Omental fat pad (tissue), 4 donors: Measurements from ENCODE around the gene RPL21. TPM values are rescaled to one million over a fixed set of nuclear protein-coding genes. Genes with fewer than 3 reads are reported as not detected.
A peak's percentile ranks its signal among the peaks of the same experiment; 100 is the strongest.

Experiments used
- ATAC-seq: fragments of 150-250 bp; one replicate; pipeline ENCODE4 v1.9.1; 2016; ENCODE audit warnings: mild to moderate bottlenecking, moderate library complexity; ENCODE audit not compliant: low FRiP score
- DNase-seq: peaks from one replicate; pipeline ENCODE4 v3.0.0-alpha.2; 2019; ENCODE audit warnings: low spot score
- total RNA-seq, 4 donors: library from RNA; depleted of rRNA; stranded (reverse); fragments of >200 nt; gene quantifications; one replicate each; pipeline ENCODE4 v1.1.0, GENCODE V29; 2016
- TF ChIP-seq, protein P1 (sequence below), 3 donors: fragments of 450-650 bp; IDR thresholded peaks; one replicate each; pipeline ENCODE4 v1.5.1; 2016 to 2017; ENCODE audit warnings: antibody characterized with exemption in 3 of 3, mild to moderate bottlenecking in 3 of 3, moderate library complexity in 2 of 3

The RPL21 gene
- total RNA-seq, 4 donors from 2014 or later = 701 to 1,078 (median 933) TPM

DNA sequence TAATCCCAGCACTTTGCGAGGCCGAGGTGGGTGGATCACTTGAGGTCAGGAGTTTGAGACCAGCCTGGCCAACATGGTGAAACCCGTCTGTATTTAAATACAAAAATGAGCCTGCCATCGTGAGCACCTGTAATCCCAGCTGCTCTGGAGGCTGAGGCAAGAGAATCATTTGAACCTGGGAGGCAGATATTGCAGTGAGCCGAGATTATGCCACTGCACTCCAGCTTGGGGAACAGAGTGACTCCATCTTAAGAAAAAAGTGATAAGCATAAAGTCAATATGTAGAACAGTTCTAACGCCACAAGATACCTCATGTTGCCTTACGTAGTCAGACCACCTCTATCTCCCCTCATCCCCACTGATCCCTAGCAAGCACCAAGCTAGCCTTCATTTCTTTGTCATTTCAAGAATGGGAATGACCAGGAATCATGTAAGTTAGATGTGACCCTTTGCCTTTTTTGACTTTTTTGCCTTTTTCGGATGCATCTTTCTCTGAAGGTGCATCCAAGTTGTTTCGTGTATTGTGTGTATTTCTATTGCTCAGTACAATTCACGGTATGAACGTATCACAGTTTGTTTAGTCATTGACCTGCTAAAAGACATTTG lies 6.4 kb downstream of the RPL21 start:
- DNase-seq = no peak
- TF ChIP-seq, protein P1, sequence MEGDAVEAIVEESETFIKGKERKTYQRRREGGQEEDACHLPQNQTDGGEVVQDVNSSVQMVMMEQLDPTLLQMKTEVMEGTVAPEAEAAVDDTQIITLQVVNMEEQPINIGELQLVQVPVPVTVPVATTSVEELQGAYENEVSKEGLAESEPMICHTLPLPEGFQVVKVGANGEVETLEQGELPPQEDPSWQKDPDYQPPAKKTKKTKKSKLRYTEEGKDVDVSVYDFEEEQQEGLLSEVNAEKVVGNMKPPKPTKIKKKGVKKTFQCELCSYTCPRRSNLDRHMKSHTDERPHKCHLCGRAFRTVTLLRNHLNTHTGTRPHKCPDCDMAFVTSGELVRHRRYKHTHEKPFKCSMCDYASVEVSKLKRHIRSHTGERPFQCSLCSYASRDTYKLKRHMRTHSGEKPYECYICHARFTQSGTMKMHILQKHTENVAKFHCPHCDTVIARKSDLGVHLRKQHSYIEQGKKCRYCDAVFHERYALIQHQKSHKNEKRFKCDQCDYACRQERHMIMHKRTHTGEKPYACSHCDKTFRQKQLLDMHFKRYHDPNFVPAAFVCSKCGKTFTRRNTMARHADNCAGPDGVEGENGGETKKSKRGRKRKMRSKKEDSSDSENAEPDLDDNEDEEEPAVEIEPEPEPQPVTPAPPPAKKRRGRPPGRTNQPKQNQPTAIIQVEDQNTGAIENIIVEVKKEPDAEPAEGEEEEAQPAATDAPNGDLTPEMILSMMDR (IDR thresholded peaks at IDR 0.05) = no peak
- no peak for ATAC-seq

DNA sequence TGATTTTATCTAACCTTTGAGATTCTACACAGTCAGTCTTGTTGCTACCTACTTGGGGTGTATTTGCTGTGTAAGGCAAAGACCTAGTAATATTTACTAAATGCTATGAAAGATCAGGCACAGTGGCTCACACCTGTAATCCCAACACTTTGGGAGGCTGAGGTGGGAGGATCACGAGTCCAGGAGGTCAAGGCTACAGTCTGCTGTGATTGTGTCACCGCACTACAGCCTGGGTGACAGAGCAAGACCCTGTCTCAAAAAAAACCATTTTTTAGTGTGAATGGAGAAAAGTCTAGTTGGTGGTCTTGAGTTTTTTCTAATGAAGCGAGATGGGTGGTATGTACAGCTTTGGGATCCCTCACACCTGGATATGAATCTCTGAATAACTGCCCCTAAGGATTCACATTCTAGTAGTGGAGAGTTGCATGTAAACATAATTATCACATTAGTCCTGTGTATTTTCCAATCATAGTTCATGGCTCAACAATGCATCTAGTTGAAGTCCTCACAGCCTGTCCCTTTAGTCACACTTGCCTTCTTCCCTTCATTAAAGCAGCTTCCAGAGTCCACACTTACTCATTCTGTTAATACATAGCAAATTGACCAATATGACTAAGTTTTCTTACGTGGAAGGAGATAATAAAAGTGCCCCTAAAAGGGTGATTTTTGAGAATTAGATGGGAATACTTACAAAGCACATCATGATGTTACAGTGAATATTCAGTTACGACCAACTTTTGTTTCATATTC lies 7.5 kb downstream of the RPL21 start:
- ATAC-seq = no peak
- no peak for DNase-seq
- TF ChIP-seq, protein P1 (IDR thresholded peaks at IDR 0.05) = no peak

DNA sequence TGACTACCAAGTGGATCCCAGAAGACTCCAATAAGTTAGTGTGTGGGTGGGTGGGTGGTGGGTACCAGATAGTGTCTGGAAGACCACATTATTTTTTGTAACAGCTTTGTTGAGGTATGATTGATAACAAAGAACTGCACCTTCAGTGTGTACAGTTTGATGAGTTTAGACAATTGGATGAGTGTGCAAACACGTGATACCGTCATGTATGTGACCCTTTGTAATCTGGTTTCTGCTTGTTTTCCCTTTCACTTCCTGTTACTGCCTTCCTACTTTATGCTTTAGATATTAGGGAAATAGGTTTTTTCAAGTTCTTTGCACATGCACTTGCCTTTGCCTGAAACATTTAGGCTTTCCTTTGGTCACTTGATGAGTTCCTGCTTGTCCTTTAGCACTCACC lies 8.5 kb downstream of the RPL21 start:
- no peak for DNase-seq
- TF ChIP-seq, protein P1 (IDR thresholded peaks at IDR 0.05) = no peak
- ATAC-seq = no peak

DNA sequence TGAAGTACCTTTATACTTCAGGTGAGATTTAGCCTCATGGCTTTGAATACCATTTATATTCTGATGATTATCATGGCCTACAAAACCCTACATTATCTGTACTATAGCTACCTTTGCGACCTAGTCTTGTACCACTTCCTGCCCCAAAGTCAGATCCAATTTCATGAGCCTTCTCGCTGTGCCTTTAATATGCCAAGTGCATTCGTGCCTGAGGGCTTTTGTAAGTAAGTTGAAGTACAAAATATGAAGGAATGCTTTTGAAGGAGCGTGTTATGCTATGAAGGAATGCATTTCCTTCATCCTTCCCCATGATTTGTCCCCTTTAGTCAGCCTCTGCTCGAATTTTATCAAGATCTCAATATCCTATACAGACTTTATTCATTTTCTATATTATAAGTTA lies 10.0 kb downstream of the RPL21 start:
- TF ChIP-seq, protein P1 (IDR thresholded peaks at IDR 0.05) = no peak
- ATAC-seq (no peak), DNase-seq (no peak)

DNA sequence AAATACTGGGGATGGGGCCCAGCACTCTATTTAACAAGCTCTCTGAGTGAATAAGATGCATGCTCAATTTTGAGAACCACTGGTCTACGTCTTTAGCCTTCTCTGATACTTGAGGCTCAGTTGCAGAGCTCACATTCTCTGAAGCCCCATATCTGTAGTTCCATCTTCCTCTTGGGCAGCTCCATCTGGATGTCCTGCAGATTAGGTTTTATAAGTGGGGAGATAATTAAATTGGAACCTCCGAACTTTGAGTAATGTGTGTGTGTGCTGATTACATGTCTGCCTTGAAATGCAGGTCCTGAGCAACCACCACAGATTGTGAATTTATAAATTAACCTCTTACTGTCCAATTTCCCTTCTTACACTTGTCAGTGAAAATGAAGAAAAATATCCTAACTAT lies 12.1 kb downstream of the RPL21 start:
- TF ChIP-seq, protein P1 (IDR thresholded peaks at IDR 0.05) = no peak
- ATAC-seq (no peak), DNase-seq (no peak)

DNA sequence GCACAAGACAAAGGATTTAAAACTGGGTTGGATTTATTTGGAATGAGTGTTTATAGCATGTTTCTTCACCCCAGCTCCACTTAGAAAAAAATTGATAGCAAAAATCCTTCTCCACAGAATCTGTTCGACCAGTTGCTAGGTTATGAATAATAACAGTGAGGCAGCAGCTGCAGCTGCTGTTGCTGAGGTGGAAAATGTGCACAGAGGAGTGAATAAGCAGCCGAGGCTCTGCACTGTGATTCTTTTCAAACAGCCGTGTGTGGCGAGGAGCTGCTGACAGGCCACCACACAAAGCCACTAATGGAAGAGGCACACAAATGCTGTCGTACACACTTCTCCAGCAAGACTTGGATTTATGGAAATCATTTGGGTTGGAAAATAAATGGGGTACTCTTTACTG lies 12.8 kb downstream of the RPL21 start:
- no peak for DNase-seq
- TF ChIP-seq, protein P1 (IDR thresholded peaks at IDR 0.05) = no peak
- ATAC-seq = peak; percentile 69

DNA sequence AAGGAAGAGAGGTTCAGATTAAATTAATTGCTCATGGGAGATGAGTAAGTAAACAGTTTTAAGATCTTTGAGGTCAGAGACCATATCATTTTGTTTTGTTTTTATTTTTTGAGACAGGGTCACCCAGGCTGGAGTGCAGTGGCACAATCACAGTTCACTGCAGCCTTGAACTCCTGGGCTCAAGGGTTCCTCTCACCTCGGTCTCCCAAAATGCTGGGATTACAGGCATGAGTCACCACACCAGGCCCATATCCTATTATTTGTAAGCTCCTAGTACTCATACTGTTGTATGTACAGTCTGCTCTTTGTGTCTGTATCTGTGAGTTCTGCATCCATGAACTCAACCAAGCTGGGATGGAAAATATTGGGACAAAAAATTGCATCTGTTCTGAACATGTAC lies 13.3 kb downstream of the RPL21 start:
- ATAC-seq (no peak), DNase-seq (no peak)
- TF ChIP-seq, protein P1 (IDR thresholded peaks at IDR 0.05) = no peak
